HL-60 (cell line): ENCODE data around the gene SLC25A41.

Experiments used
- DNase-seq, 2 experiments: peaks; one replicate each; pipeline ENCODE4 v3.0.0-alpha.2; 2010 to 2020; ENCODE audit warnings: low read depth in 1 of 2, low spot score in 1 of 2
- H3K27ac ChIP-seq: fragments of 250-450 bp; sonication (Bioruptor Pico); replicated peaks from 2 replicates; pipeline ENCODE4 v1.5.1; 2020; ENCODE audit warnings: mild to moderate bottlenecking, moderate library complexity
- H3K27me3 ChIP-seq: fragments of 250-450 bp; sonication (Bioruptor Pico); 2 replicates; pipeline ENCODE4 v1.5.1; 2021; ENCODE audit warnings: mild to moderate bottlenecking, moderate library complexity; ENCODE audit not compliant: insufficient read depth, poor library complexity, severe bottlenecking
- H3K4me3 ChIP-seq: replicated peaks from 2 replicates; pipeline ENCODE4 v1.5.1; 2011; ENCODE audit warnings: mild to moderate bottlenecking, control low read depth, low read length; ENCODE audit not compliant: insufficient read depth
- CTCF ChIP-seq: IDR thresholded peaks from one replicate; pipeline ENCODE4 v1.5.1; 2011; ENCODE audit warnings: low read length, control low read depth, inconsistent platforms; ENCODE audit not compliant: insufficient read depth
- GABPA ChIP-seq: IDR thresholded peaks from 2 replicates; pipeline ENCODE4 v1.6.1; 2012; ENCODE audit warnings: low read depth
- POLR2AphosphoS5 ChIP-seq: IDR thresholded peaks from 2 replicates; pipeline ENCODE4 v1.6.1; 2012; ENCODE audit warnings: low read depth
- REST ChIP-seq: IDR thresholded peaks from 2 replicates; pipeline ENCODE4 v1.6.1; 2012; ENCODE audit warnings: low read depth; ENCODE audit not compliant: insufficient replicate concordance
- SPI1 ChIP-seq: IDR thresholded peaks from 2 replicates; pipeline ENCODE4 v1.6.1; 2012; ENCODE audit warnings: low read depth, mild to moderate bottlenecking, borderline replicate concordance

SLC25A41 gene

GRCh38 chr19:6452899-6453298 is 19.3 kb upstream of the SLC25A41 start:
- TF ChIP-seq GABPA (no peak), CTCF (no peak), POLR2AphosphoS5 (no peak), SPI1 (no peak), REST (no peak)
- H3K27me3 ChIP-seq, result no peaks in the 10 kb centered on the region
- no peak overlapping the region for H3K4me3 ChIP-seq
- DNase-seq, result no peak
- H3K27ac ChIP-seq, result no peak overlapping the region

- Histone ChIP-seq H3K27me3 (no peaks in the 10 kb centered on the region), H3K4me3 (no peak overlapping the region)
- TF ChIP-seq CTCF, result no peak
Observed at GRCh38 chr19:6452223-6452614, 18.7 kb upstream of the SLC25A41 start.

GRCh38 chr19:6451583-6452222 is 18.1 kb upstream of the SLC25A41 start:
- DNase-seq, result no peak
- H3K4me3 ChIP-seq, result no peak overlapping the region
- no peaks in the 10 kb centered on the region for H3K27me3 ChIP-seq
- H3K27ac ChIP-seq, result no peak overlapping the region
- TF ChIP-seq CTCF, result no peak
- no peak for TF ChIP-seq SPI1

More at GRCh38 chr19:6452223-6452614, 18.7 kb upstream of the SLC25A41 start:
- DNase-seq, result no peak
- H3K27ac ChIP-seq, result no peak overlapping the region

- TF ChIP-seq CTCF, result no peak
- TF ChIP-seq POLR2AphosphoS5, result no peak
- no peak for TF ChIP-seq GABPA
- no peak for TF ChIP-seq REST
- no peak for TF ChIP-seq SPI1
- Histone ChIP-seq H3K27me3 (no peaks in the 10 kb centered on the region), H3K4me3 (no peak overlapping the region), H3K27ac (no peak overlapping the region)
- DNase-seq, result no peak
Observed at GRCh38 chr19:6450166-6450565, 16.6 kb upstream of the SLC25A41 start.
